Measurements from ENCODE around the gene HIP1.
"Not testable (repeated sequence)": the region's sequence is repeated elsewhere in the genome, so short reads cannot be mapped to it uniquely, and the experiment has no call there.

The HIP1 gene

GRCh38 chr7:75738975-75739795, 444 bp upstream of the HIP1 start:
- DNase-seq = peak; percentile 99

GRCh38 chr7:75737856-75738603, 711 bp downstream of the HIP1 start:
- no peak for DNase-seq

- DNase-seq = no peak
Measured at GRCh38 chr7:75735581-75736350, 3.0 kb downstream of the HIP1 start.

GRCh38 chr7:75734586-75735458, 3.9 kb downstream of the HIP1 start:
- DNase-seq = no peak

- no peak for DNase-seq
Measured at GRCh38 chr7:75732764-75733630, 5.7 kb downstream of the HIP1 start.

- no peak for DNase-seq
Measured at GRCh38 chr7:75732016-75732521, 6.7 kb downstream of the HIP1 start.

- DNase-seq = peak; percentile 10
Measured at GRCh38 chr7:75729851-75730274, 8.9 kb downstream of the HIP1 start.

- DNase-seq = peak; percentile 72
Measured at GRCh38 chr7:75727881-75728593, 10.7 kb downstream of the HIP1 start.

- not testable (repeated sequence) for DNase-seq
Measured at GRCh38 chr7:75727351-75727750, 11.4 kb downstream of the HIP1 start.

- DNase-seq = no peak
Measured at GRCh38 chr7:75725306-75725705, 13.4 kb downstream of the HIP1 start.

GRCh38 chr7:75723444-75723843, 15.3 kb downstream of the HIP1 start:
- no peak for DNase-seq

- no peak for DNase-seq
Measured at GRCh38 chr7:75722373-75722772, 16.4 kb downstream of the HIP1 start.

GRCh38 chr7:75721922-75722321, 16.8 kb downstream of the HIP1 start:
- DNase-seq = not testable (repeated sequence)

GRCh38 chr7:75721426-75721825, 17.3 kb downstream of the HIP1 start:
- no peak for DNase-seq

GRCh38 chr7:75719626-75720025, 19.1 kb downstream of the HIP1 start:
- no peak for DNase-seq

- DNase-seq = no peak
Measured at GRCh38 chr7:75718390-75719031, 20.2 kb downstream of the HIP1 start.

GRCh38 chr7:75717746-75718145, 21.0 kb downstream of the HIP1 start:
- DNase-seq = not testable (repeated sequence)

- no peak for DNase-seq
Measured at GRCh38 chr7:75716992-75717626, 21.6 kb downstream of the HIP1 start.

- DNase-seq = no peak
Measured at GRCh38 chr7:75715864-75716263, 22.9 kb downstream of the HIP1 start.

All from CD4-positive, alpha-beta T cell treated with Interleukin-10 for 1 hour (primary cell).